HG03342 (cell line): ENCODE data around the gene SLC19A1.

Experiments used
- ATAC-seq: cut with Tn5 transposase; IDR thresholded peaks from one replicate; pipeline ENCODE4 v1.9.1; 2021; ENCODE audit warnings: mild to moderate bottlenecking, moderate library complexity; ENCODE audit not compliant: unreplicated experiment

SLC19A1 gene

DNA sequence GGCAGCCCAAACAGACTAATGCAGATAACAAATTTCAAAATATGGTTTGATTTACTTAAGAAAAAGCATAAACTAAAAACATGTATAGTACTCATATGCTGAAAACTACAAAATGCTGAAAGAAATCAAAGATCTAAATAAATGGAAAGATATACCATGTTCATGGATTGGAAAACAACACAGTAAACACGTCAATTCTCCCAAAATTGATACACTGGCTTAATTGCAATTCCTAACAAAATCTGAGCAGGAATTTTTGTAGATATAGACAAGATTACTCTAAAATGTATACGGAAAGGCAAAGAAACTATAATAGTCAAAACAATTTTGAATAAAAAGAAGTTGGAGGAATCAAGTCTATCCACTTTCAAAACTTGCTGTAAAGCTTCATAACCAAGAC lies 21.0 kb downstream of the SLC19A1 start:
- no peak for ATAC-seq

DNA sequence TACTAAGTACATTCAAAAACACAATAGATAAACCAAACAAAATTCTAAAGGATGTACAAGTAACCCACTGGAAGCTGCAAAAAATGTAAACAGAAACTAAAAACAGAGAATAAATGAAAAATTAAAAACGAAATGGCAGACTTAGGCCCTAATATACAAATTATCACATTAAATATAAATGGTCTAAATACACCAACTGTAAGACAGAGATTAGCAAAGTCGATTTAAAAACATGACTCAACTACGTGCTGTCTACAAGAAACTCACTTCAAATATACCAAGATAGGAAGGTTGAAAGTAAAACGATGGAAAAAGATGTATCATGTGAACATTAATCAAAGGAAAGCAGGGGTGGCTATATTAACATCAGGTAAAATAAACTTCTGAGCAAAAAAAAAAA lies 23.1 kb downstream of the SLC19A1 start:
- ATAC-seq: no peak

DNA sequence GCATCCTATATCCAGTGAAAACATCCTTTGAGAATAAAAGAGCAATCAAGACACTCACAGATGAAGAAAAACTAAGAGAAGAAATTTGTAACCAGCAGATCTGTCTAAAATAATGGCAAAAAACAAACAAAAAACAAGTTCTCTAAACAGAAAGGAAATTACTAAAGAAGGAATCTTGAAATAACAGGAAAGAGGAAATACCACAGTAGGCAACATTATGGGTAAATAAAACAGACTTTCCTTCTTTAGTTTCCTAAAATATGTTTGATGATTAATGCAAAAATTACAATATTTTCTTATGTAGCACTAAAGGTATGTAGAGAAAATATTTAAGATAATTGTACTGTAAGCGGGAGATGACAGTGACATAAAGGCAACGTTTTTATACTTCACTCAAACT lies 23.5 kb downstream of the SLC19A1 start:
- no peak for ATAC-seq

DNA sequence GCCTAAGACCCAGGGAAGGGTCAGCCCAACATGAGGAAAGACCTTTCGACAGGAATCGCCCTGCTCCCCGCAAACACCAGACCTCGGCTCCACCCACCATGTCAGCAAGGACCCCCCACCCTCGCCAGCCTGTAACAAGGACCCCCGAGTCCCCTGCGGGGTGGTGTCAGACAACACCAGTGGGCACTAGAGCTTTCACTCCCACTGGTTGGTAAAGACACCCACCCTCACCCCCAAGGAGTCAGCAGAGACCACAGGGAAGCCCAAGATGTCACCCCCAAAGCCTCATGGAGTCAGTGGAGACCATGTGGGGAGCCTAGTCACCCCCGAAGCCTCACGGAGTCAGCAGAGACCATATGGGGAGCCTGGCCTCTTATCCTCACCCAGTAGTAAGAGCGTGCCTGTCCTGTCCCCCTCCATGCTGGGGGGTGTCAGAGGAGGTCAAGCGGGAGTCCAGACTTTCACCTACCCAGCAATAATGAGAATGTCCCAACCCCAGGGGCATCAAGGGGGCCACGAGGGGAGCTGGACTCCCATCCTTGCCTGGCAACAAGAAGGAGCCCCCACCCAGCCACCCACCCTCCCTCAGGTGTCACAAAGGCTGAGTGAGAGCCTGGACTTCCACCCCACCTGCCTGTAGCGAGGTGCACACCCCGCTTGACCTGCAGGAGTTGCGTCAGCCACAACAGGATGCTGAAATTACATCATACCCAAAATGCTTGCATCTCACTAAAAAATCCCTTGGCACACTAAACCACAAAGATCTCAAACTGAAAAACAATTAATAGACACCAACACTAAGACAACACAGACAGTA lies 24.8 kb downstream of the SLC19A1 start:
- ATAC-seq: no peak

DNA sequence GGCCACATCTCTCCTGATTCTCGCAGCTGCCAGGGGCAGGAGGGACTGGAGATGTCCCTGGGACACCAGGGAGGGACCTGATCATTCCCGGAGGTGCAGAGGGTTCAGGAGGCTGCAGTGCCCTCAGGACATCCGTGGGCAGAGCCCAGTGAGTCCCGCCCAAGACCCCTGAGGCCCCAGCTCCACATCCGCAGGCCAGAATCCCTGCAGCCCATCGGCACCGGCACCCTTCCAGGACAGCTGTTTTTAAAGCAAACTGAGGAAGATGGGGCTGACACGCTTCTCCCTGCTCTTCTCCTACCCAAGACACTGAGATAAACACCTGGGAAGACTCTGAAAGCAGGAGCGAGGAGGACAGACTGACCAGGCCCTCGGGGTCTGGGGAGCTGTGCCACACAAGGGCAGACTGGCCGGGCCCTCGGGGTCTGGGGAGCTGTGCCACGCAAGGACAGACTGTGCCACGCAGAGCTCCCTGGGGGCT lies 25.5 kb downstream of the SLC19A1 start:
- ATAC-seq: no peak

DNA sequence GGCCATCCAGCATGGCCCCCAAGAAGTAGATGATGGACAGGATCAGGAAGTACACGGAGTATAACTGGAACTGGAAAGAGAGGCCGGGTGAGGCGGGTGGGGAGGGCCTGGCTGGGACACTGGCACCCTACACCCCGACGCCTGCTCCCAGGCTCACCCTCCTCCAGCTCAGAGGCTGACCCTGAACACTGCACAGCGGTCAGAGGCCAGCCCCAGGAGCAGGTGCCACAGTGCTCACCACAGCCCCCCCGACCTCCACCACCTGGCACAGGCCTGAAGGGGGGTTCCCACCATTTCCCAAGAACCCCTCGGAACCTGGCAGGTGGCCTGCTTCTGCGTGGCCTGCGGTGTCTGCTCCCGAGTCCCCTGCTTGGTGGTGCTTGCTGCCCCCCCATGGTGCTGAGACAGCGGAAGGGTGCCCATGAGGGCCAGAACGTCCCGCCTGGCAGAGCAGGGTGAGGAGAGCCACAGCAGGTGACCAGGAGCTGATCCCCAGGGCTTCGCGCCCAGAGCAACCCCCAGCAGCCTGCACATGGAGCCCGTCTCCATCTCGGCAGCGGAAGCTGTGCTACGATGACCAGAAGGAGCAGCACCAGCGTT lies 26.1 kb downstream of the SLC19A1 start:
- ATAC-seq: no peak

DNA sequence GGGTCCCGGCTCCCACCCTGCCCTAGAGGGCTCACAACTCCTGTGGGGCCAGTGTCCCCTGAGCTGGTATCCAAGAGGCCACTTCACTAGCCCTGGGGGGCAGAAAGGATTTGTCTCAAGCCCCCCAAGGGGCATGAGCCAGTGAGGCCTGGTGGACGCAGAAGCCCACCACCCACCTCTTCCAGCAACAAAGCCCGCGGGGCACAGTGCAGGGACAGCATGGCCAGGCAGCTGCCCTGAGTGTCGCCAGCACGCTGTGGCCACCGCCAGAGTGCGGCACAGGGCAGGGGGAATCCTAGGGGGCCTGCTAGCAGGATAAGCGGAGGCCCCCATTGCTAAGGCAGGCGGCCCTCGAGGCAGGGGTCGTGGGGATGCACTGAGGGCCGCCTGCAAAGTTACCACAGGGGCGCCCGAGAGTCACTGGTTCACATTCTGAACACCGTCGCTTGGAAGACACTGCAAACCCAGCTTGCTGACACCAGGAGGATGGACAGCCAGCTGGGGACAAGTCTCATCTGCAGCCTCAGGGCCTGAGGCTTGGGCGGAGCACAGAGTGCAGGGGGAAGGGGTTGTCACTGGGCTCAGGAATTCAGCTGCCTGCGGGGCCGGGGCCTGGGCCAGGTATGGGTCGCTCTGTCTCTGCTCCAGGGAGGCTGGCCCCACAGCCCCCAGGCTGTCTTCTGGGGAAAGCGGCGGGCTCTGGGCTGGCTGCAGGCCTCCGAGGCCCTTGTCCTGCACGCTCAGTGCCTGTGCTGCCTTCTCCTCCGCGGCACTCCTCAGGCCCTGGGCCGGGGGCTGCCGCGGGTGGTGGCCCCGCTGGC lies 26.8 kb downstream of the SLC19A1 start:
- ATAC-seq: no peak

DNA sequence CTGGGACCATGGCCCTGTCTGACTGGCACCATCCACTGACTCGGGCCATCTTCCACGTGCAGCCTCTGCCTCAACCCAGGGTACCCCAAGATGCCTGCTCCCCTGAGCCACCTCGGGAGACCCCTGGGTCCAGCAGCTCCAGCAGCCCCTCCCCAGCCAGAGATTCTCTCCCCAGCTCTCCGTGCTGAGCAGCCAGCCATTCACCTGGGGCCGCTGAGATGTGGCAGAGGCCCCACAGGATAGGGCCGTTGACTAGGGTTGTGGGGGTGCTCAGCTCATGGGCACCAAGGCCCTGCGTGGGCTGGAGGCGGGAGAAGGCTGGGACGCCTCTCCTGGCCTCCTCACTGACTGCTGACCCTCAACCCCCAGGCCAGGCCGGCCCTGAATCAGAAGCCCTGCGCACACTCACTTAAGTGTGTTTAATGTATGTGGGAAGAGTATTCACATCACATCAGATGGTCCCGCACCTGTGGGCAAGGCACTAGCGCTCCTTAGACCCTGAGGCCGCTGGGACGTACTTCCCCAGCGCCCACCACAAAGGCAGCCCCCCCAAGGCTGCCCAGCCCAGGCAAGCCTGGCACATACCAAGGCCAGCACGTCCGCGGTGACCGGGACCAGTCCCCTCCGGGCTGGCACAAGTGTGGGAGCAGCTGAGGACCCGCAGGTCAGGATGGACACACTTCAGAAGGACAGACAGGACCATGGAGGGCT lies 27.8 kb downstream of the SLC19A1 start:
- ATAC-seq: no peak

DNA sequence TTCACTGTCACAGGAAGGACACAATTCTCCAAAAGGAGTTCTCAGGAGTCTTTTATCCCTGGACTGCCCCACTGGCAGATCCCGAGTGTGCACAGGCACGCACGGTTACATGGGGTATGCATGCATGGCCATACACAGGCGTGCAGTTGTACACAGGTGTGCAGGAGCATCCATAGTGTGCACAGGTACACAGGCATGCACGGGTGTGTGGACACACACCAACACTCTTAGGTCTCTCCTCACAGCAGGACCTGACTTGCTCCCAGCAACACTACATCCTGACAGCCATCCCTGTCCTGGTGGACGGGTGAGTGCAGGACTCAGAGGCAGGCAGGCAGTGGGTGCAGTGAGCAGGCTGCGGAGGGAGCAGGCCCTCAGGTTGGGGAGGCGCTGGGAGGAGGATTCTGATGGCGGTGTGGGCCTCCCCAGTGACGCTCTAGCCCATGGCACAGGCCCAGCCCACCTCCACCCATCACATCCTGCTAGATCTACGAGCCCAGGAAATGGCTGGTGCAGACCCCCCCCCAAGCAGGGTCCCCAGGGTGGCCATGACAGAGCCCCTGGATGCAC lies 28.4 kb downstream of the SLC19A1 start:
- no peak for ATAC-seq

DNA sequence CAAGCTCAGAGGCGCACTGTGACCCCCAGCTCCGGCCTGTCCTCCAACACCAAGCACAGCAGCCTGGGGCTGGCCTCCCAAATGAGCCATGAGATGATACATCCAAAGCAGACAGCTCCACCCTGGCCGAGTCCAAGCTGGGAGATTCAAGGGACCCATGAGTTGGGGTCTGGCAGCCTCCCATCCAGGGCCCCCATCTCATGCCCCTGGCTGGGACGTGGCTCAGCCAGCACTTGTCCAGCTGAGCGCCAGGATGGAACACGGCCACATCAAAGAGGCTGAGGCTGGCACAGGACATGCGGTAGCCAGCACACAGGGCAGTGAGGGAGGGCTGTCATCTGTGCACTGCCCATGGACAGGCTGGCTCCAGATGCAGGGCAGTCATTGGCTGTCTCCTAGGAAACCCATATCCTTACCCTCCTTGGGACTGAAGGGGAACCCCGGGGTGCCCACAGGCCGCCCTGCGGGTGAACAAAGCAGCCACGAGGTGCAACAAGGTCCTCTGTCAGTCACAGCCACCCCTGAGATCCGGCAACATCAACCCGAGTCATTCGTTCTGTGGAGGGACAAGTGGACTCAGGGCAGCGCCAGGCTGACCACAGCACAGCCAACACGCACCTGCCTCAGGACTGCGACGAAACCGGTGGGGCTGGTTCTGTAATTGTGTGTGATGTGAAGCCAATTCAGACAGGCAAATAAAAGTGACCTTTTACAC lies 29.1 kb downstream of the SLC19A1 start:
- ATAC-seq: no peak

DNA sequence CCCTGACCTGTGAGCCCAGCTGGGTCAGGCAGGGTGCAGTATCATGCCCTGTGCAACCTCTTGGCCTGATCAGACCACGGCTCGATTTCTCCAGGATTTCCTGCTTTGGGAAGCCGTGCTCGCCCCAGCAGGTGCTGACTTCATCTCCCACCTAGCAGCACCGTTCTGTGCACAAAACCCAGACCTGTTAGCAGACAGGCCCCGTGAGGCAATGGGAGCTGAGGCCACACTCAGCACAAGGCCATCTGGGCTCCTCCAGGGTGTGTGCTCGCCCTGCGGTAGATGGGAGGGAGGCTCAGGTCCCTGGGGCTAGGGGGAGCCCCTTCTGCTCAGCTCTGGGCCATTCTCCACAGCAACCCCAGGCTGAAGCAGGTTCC lies 29.6 kb downstream of the SLC19A1 start:
- ATAC-seq: no peak

DNA sequence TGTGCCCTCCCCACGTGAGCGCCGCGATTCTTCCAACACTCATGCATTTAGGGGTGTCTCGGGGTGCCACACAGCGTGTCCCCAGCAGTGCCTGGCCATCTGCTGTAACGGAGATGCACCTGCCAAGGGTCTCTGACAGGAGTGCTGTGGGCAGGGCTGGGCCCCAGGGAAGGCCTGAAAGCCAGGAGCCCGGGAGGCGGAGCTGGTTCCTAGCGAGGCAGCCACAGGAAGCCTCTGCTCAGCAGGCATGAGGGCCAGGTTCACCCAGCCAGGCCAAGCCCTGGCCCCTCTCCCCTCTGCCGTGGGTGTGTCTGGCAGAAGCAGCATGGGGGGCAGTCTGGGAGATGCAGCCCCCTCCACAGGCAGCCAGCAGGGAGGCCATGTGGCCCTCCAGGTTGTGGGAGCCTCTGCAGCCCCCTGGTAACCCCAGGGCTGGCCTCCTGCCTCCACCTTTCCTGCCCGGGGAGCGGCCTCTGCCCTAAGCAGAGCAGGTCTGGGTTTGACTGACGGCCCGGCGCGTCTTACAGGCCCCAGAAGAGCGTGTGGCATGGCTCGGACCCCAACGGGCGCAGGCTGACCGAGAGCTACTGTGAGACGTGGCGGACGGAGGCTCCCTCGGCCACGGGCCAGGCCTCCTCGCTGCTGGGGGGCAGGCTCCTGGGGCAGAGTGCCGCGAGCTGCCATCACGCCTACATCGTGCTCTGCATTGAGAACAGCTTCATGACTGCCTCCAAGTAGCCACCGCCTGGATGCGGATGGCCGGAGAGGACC lies 30.4 kb downstream of the SLC19A1 start:
- no peak for ATAC-seq

DNA sequence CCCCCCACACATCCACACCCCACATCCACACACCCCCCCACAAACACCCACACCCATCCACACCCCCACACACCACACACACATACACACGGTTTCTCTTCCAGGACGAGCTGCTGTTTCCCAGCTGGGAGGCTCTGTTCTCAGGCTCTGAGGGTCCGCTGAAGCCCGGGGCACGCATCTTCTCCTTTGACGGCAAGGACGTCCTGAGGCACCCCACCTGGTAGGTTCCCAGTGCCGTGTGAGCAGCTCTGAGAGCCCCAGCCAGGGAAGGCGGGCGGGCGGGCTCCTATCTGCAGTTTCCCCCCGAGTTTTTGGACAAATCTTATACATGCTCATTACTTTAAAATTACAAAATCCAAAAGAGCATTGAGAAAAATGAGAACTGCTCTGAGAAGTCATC lies 31.2 kb downstream of the SLC19A1 start:
- no peak for ATAC-seq

DNA sequence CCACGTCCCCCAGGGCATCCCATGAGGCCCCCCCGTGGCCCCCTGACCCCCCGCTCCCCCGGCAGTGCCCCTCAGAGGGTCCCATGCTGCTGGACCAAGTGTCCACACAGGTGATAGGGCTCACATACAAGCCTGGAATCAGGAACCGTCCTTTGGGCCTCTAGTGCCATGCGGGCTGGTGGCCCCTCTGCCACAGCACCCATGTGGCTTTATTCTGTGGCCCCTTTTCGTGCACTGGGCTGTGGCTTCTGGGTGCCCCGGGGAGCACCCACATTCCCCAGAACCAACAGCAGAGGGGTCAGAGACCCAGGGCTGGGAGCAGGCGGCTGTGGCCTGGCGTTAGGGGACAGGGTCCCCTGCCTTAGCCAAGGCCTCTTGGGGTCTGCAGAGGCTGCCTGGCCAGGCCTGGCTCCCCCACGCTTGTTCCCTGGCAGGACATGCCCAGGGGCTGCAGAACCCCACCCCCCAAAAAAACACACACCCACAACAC lies 31.7 kb downstream of the SLC19A1 start:
- no peak for ATAC-seq

DNA sequence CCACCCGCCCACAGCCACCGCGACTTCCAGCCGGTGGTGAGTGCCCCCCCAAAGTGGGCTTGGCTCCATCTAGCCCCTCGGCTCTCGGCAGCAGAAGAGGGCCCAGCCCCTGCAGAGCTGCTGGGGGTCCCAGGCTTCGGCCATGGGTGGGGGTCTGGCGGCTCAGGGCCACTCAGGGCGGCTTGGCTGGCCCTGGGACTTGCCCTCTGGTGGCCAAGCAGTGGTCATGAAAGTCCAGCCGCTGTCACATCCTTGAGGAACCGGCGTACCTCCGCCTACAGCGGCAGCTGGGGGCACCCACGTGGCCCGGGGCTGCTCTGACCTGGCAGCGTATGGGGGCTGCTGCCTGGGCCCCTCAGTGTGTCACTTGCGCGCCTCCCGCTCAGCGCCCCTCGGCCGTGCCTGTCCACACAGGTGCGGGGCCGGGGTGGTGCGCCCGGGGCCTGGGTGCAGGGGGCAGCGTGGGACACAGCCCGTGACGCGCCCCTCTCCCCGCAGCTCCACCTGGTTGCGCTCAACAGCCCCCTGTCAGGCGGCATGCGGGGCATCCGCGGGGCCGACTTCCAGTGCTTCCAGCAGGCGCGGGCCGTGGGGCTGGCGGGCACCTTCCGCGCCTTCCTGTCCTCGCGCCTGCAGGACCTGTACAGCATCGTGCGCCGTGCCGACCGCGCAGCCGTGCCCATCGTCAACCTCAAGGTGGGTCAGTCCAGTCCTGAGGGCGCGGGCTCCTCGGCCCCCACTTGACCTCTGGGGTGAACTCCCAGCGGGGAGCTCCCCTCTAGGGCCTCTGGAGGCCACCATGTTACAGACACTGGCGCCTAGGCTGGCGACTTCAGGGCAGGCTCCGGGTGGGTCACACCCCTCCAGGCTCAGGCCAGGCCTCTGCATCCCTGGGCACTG lies 32.4 kb downstream of the SLC19A1 start:
- no peak for ATAC-seq

DNA sequence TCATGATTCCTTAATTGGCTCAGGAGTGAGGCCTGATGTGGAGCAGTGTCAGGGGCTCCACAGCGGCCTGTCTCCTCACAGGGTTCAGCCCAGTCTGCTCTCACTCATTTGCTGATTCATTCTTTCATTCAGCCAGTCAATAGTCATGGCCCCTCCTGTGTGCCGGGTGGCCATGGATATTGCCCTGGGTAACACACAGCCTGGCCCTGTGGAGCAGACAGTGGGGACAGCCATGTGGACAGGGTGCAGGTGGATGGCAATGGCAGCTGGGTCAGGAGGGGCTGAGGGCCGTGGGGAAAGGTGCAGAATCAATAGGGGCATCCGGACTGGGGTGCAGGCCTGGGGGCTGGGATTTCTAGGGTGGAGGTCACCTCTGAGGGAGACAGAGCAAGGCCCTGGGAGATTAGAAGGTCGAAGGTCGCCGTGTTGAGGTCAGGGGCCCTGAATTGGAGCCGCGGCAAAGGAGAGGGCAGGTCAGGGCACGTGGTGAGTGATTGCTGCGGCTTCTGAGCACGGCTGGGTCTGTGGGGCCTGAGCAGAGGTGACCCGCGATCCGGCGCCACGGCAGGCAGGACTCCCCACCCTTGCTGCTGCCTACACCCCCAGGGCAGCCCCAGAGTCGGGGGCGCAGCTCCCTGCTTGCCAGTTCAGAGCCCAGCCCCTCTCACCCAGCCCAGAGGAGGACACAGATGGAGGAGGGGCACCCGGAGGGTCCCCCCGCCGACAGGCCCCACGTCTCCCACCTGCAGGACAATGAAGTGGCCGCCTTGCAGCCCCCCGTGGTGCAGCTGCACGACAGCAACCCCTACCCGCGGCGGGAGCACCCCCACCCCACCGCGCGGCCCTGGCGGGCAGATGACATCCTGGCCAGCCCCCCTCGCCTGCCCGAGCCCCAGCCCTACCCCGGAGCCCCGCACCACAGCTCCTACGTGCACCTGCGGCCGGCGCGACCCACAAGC lies 33.4 kb downstream of the SLC19A1 start:
- no peak for ATAC-seq

DNA sequence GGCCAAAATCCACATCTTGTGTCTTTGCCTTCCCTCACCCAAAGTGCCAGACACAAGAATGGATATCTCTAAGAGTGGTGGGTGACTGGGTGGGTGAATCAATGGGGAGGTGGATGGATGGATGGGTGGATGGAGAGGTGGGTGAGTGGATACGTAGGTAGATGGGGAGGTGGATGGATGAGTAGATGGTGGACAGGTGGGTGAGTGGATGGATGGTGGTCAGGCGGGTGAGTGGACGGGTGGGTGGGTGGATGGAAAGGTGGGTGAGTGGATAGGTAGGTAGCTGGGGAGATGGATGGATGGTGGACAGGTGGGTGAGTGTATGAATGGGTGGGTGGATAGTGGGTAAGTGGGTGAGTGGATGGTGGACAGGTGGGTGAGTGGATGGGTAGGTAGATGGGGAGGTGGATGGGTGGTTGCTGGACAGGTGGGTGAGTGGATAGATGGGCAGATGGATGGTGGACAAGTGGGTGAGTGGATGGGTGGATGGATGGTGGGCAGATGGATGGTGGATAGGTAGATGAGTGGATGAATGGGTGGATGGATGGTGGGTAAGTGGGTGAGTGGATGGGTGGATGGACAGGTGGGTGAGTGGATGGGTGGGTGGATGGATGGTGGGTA lies 34.2 kb downstream of the SLC19A1 start:
- ATAC-seq: no peak
